Measurements from ENCODE around the gene TIMP3.

The TIMP3 gene

DNA sequence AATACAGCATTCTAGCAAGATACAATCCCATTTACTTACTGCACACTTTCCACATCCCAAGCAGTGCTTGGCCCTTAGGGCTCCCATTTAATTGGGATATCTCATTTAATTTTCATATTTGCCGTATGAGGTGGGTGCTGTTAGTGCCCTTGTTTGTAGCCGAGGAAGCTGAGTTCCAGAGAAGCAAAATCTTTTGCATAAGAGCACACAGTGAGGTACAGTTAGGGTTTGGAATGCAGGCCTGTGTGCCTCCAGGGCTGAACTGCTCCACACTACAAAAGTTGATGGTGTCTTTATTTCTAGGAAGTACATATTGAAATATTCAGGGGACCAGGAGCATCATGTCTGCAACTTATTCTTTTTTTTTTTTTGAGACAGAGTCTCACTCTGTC lies 15.5 kb upstream of the TIMP3 start:
- no peak for DNase-seq (ENCODE audit: low spot score)

DNA sequence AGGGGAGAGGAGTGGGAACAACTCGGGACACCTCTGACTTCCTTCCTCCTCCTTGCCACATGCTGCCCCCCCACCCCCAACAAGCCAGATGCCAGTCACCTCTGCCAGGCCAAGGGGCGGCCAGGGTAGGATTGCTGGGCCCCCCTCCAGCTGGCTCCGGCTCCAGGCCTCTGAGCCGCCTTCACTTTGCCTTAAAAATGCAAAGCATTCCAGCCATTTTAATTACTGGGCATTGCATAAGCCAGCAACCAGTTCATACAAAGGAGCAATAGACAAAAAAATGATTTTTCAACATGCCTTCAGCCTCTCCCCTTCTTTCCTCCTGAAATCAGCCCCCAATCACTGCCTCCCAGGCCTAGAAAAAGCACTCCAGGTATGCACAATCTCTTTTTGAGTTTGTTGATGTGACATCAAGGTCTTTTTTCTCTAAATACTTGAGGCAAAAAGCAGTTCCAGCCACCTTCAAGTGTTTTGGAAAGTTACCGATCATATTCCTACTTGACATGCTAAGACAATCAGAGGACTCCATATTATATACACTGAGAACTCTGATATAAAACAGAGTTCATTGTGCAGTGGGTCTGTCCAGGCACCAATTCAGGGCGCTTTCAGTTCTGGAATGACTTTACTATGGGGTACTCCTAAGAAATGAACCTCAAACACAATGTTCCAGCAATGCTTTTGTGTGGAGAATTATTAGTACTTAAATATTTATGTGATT lies 12.4 kb upstream of the TIMP3 start:
- DNase-seq (ENCODE audit: low spot score) = peak; percentile 86

DNA sequence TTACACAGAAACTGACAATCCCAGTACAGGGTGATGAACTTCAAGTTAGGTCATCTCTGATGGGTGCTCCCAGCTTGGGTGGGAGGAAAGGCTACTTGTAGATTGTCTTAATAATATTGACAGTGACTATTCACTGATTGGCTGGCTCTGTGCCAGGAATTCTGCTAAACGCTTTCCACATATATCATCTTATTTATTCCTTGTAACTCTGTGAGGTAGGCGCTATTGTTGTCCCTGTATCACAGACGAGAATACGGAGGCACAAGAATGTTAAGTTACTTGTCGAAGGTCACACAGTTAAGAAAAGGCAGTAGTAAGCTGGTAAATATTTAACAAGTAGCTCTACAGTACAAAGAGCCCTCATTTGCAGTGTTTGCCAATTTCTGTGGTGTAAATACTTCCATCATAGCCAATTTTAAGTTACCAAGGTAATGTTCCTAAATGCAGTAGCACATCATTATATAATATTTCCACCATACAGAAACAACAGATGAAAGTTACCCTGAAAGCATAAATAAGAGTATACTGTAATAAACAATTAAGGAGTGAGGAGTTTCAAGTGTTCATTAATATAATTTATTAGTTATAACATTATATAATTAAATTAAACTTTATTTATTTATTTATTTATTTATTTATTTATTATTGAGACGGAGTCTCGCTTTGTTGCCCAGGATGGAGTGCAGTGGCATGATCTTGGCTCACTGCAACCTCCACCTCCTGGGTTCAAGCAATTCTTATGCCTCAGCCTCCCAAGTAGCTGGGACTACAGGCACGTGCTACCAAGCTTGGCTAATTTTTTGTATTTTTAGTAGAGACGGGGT lies 11.5 kb upstream of the TIMP3 start:
- no peak for DNase-seq (ENCODE audit: low spot score)

DNA sequence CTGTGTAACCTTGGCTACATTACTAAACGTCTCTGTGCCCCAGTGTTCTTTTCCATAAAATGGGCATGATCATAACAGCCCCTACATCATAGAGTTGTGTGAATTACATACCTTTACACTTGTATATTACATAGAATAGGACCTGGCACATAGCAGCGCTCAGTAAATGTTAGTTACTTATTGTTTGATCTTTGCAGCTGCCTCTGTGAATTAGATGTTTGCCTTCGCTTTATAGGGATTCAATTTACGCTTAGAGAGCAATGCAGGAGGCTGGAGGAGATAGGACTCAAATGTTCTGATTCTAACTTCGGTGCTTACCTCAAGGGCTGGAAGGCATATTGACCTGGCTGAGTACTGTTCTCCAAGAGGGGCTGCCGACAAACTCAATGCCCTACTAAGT lies 10.4 kb upstream of the TIMP3 start:
- no peak for DNase-seq (ENCODE audit: low spot score)

DNA sequence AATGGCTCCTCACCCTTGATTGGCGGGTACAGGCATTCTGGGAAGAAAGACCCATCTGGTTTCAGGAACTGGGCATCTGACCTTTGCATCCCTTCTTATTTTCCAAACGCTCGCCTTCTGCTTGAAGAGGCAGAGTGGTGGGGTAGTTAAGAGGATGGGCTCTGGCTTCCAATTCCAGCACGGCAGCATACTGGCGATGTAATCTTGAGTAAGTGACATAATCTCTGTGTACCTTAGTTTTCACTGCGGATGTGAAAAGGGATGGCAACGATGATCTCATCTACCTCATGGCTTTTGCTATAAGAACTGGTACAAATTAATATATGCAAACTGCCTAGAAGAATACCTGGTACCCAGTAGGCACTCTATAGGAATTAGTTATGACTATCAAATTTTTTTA lies 10.0 kb upstream of the TIMP3 start:
- DNase-seq (ENCODE audit: low spot score) = no peak

DNA sequence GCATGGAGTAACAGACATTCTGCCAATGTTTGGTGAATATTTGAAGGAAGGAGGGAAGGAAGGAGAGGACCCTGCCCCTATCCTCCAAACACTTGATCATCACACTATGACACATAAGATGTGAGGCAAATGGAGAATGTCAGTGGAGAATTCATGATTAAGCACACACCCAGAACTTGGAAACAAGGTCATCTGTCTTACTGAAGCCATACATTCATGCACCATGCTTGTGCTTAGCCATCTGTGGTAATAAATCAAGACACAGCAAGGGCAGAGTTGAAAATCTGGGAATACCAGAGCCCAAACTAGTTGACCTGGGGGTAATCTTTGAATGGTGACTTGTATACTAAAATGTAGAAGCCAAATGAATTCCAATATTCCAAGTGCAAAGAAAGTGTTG lies 7.9 kb upstream of the TIMP3 start:
- DNase-seq (ENCODE audit: low spot score) = no peak

DNA sequence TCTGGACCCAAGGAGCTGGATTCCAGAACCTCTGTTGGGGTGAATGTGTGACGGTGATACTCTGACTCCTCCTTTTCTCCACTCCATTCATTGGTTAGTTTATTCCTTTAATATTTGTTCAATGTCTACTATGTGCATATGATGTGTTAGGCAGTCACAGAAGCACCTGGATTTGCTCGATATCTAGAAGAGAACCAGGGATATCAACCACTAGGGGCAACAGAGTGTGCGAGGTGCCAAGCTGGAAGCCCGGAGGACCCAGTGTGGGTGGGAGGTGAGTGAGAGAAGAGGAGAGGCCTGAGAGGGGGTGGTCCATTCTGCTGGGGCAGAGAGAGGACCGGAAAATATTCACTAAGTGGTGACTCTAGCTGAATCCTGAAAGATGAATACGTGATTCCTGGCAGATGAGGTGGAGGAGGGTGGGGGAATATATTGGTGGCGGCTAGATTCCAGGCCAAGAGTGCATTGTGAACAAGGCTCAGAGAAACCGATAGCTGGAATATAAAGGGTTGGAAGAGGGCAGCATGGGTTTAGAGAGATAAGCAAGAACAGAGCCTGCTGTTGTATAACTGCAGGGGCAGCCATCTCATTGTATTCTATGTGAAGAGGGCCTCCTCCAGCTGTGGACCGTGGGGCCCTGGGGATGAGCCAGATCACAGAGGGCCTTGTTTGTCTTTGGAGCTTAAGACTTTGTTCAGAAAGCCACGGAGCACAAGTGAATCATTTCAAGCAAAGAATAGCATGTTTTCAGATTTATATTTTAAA lies 6.9 kb upstream of the TIMP3 start:
- DNase-seq (ENCODE audit: low spot score) = no peak

DNA sequence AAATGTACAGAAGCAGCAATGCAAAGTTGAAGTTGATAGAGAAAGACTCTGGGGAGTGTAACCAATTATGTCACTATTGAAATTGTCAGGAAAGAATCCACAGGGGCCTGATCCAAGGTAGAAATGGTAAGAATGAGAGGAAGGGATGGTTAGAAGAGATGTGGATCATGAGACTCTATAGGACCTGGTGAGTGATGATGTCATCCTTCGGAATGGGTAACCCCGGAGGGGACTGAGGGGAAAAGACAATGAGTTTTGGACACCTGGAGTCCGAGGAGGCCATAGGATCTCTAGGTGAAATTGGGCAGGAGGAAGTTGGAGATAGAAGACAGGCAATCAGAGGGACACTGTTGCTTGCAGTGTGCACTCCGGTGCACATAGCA lies 6.3 kb upstream of the TIMP3 start:
- DNase-seq (ENCODE audit: low spot score) = no peak

DNA sequence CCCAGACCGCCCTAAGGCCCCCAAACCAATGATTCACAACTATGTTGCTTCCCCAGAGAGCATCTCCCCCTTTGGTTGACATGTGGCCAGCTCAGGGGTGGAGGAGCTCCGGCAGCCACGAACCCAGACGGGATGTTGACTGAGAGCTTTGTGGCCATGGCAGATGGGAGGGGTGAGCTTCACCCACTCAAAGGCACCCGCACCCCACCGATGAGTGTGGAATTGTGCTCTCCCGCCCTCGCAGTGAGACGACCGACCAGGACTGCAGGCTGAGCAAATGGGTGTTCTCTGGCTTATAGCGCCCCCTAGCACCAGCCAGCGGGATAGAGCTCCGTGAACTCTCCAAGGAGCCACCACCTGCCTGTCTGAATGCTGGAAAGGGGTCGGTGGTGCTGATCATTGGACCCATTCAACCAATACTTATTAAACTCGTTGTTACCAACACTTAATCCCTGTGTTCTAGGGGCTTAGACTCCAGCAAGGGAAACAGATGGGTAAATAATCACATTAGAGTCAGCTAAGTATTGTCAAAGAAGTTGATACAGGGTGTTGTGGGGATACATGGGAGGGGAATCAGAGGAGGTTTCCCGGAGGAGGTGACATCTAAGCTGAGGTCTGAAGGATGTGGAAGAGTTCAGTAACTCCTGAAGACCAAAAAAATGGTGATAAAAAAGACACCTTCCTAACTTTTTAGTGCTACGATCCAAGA lies 4.5 kb upstream of the TIMP3 start:
- DNase-seq (ENCODE audit: low spot score) = peak; percentile 89

DNA sequence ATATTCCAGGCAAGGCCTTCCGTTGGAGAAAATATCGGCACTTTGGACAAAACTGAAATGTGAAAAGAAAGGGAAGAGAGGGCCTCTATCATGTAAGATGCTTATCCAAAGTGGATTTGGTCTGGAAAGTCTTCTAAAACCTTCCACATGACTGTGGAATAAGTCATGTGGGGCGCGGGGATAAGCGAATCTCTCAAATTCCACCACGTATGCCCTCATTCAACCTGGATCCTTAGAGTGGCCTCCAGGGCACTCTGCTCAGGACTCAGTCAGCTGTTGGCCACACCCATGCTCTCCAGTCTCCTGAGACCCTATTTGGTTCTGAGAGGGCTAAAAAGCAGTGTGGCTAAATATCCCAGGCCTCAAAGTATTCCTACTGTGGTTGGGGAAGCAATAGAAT lies 2.0 kb upstream of the TIMP3 start:
- no peak for DNase-seq (ENCODE audit: low spot score)

DNA sequence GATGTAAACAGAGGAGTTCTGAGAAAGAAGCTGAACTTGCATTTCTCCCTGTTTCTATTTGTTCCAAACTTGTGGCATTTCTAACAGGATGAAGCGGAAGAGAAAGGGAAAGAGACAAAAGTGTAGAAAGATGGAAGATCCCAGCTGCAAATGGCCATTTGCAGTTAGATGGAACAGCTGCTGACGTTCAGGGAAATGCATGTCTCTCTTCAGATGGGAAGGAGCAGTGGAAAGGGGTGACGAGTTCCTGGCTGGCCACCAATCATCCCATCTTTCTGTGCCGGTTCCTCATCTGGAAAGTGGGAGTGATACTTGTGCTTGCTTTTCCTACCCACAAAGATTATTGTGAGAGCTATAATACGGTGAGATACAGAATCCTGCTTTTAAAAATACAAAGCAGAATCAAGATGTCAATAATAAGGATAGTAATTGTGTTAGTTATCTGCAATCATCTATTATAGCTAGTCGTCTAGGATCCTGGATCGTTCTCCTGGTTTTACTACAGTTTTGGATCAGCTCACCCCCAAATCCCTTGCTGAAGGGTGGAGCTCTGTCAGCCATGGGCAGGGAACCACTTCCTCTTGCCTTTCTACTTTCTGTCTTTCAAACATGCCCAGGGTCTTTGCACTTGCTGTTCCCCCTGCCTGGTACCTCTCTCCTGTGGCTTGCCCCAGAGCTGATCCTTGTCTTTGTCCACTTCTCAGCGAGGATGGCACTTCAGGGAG lies 1.2 kb upstream of the TIMP3 start:
- DNase-seq (ENCODE audit: low spot score) = no peak

DNA sequence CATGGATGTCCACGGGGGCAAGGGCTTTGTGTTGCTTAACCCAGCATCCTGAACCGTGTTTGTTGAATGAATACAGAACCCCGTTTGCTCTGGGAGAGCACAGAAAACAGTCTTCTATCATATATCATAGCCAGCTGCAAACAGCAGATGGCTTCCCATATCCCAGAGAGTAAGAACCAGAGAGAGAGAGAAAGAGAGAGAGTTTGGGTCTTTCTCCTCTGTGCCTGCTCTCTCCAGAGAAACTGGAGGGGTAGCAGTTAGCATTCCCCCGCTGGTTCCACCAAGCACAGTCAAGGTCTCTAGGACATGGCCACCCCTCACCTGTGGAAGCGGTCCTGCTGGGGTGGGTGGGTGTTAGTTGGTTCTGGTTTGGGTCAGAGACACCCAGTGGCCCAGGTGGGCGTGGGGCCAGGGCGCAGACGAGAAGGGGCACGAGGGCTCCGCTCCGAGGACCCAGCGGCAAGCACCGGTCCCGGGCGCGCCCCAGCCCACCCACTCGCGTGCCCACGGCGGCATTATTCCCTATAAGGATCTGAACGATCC lies 440 bp upstream of the TIMP3 start:
- no peak for DNase-seq (ENCODE audit: low spot score)

DNA sequence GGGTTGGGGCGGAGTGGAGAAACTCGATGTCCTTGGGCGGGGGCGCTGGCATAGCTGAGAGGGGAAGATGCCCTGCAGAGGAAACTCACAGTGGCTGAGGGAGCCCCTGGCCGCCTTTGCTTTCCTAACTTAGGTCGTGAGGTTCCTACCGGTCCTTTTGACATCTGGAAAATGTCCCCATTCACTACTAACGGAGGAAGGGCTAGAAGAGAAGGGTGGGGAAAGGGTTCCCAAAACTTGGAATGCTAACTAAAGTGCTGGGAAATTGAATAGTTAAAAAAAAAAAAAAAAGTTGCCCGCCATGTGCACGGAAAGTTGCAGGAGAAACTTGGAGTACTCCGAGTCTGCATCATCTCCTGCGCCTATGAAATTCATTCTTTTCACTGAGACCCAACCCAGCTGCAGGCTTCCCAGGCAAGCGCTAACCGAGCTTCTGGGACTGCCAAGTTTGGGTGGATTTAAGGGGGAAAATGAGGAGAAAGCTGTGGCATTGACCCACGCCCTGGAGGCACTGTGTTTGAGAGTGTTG lies 796 bp downstream of the TIMP3 start:
- DNase-seq (ENCODE audit: low spot score) = no peak

DNA sequence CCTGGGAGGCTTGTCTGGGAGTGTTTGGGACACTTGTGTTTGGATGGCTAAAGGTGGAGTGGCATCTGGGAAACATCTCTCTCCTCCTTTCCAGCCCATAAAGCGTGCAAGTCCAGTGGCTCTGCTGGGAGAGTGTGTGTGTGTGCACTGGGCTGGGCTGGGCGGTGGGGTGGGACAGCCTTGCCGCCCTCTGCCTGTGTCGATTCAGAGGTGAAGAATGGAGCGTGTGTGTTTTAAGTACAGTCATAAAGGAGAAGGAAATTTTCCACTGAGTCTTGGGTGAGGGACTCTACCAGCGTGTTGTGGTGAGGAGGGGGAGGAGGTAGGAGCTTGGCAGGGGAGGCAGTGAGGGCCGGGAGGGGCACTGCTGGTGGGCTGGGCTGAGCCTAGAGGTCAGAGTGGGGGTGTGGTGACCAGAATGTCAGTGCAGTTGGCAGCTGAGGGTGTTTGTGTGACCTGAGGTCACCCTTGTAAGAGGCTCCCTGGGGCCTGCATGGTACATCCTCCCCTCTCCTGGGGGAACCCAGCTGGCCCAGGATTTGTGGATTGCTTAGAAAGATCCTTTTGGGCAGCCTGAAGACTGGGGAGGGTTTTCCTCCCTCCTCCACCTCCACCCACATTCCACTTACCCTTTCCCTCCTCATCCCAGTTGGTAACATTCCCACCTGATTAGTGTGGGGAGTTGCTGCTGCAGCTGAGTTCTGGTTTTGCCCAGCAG lies 1.7 kb downstream of the TIMP3 start:
- peak; percentile 63 for DNase-seq (ENCODE audit: low spot score)

DNA sequence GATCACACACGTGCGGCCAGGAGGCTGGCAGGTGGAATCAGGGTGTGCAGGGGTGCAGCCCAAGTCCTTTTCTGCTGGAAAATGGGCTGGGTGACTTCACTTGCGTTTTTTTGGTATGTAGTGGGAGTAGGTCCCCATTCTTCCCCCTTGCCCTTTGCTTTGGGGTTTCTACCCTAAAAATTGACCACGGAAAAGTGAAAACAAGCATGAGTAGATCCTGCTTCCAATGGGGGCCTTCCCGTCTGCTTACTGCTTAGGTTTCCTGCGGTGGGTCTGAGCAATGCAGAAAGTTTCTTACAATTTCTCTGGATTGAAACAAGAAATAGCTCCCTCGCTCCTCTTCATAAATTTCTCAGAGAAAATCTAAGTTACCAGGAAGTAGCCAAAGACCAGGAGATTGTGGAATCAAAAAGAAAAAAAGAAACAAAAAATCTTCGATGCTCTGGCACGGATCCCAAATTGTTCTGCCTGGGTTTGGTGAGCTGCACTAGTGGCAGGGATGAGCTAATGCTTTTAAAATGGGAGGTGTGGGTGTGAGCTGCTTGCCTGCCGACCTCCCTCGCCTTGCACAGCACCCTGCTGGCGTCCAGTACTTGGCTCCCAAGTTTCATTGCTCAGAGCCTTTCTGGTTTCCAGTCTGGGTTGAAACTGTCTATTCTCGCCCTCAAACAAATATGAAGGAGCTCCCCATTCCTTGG lies 2.4 kb downstream of the TIMP3 start:
- peak; percentile 81 for DNase-seq (ENCODE audit: low spot score)

DNA sequence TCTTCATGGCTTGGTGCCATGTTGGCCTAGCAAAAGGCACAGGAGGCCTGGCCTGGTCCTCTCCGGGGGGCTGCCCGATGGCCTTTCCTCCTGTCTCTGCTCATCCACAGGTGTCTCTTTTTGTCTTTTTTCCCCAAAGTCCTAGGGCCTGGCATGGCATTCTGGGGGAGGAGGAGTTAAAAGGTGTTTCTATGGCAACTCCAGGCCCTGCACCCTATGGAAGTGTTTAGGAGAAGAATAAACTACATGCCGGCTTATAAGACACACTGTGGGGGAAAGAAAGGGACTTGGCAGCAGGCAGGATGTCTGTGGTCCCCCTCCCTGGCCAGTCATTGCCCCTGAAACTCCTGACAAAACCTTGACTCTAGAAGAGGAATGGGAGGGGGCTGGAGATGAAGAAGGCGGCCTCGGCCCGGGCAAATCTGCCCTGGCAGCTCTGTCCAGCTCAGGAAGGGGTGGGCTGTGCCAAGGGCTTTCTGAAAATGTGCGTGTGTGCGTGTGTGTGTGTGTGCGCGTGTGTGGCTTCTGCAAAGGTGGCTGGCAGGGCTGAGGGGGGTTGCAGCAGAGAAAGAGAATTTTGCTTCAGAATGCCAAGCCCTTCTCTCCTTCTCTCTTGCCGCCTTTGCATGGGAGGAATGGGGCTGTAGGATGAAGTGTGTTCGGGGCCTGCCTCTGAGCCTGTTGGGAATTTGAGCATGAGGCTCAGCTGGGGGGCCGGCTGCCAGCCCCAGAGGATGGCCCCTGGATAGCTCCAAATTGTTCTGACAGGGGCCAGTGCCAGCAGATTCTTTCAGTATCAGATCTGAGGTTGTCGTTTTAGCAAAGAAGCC lies 3.2 kb downstream of the TIMP3 start:
- DNase-seq (ENCODE audit: low spot score) = no peak

DNA sequence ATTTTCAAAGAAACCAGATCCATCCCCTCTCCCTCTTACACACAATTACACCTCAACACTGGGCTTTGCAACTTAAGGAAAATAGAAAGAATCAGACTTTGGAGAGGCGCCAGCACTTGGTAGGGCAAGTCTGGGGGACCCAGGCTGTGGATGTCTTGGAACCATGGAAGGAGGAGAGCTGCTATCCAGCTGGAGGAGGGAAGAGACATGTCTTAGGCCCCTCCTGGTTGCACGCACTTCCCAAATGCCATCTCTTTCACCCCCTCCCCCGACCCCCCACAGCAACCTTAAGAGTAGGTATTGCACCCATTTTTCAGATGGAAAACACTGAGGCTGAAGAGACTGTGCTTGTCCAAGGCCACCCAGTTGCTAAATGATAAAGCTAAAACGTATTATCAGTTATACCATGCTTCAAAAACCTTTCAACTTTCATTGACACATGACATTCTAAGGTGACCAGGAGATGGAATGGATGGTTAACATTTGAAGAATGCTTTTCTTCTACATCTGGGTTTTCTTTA lies 3.9 kb downstream of the TIMP3 start:
- no peak for DNase-seq (ENCODE audit: low spot score)

DNA sequence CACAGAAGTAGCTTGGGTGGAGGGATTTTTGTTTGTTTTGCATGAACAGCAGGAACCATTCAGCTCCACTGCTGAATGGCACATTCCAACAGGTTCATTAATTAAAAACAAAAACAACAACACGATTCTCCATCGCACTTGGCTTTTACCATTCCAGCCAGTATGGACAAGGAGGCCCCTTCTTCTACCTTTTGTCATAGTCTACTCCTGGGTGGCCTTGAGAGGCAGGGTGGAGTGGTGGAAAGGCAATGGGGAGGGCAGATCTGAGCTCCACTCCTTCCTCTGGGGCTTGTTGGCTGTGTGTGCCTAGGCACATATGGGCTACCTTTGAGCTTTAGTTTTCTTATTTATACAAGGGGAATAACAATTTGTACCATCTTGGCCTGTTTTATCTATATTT lies 4.8 kb downstream of the TIMP3 start:
- no peak for DNase-seq (ENCODE audit: low spot score)

DNA sequence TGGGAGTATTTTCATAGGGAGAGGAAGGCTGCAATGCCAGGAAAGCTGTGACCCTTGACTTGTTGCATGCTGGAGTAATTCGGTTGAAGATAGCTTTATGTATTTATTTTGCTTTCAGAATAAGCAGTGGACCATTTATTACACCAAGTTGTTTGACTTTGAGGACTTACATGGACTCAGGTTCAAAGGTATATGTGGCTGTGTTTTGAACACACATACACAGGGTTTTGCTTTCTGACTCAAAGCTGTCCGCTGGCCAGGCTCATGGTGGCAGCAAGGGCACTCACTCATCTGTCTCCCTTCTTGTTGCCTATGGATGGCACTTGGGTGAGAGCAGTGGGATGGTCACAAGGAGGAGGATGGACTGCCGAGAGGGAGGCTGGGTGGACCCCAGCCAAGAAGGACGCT lies 6.5 kb downstream of the TIMP3 start:
- DNase-seq (ENCODE audit: low spot score) = no peak

All from GM03348 (cell line).